GM23338 (cell line): ENCODE measurements around the gene SYT12. TPM values are rescaled to one million over a fixed set of nuclear protein-coding genes. Genes with fewer than 3 reads are reported as not detected.

Experiments
- ATAC-seq: fragments of 200-7000 bp; cut with Tn5 transposase; 3 replicates; pipeline ENCODE4 v1.9.1; 2020
- DNase-seq: peaks from one replicate; pipeline ENCODE4 v3.0.0-alpha.2; 2015; ENCODE audit warnings: low spot score
- H2AFZ ChIP-seq: fragments of 200-600 bp; sonication (generic); 2 replicates; pipeline ENCODE4 v1.8.0; 2016; ENCODE audit warnings: antibody characterized with exemption, mild to moderate bottlenecking, moderate library complexity
- H3F3A ChIP-seq: fragments of 200-600 bp; sonication (generic); replicated peaks from 2 replicates; pipeline ENCODE4 v1.8.0; 2017; ENCODE audit warnings: antibody characterized with exemption, mixed run types, low read depth
- H3K27ac ChIP-seq: fragments of 200-600 bp; sonication (generic); 2 replicates; pipeline ENCODE4 v1.6.1; 2016; ENCODE audit warnings: low read depth
- H3K27me3 ChIP-seq: fragments of 200-600 bp; sonication (generic); 2 replicates; pipeline ENCODE4 v1.8.0; 2016; ENCODE audit warnings: mild to moderate bottlenecking, mixed run types, moderate library complexity; ENCODE audit not compliant: insufficient read depth
- H3K36me3 ChIP-seq: fragments of 200-600 bp; sonication (generic); 2 replicates; pipeline ENCODE4 v1.8.0; 2016; ENCODE audit warnings: mild to moderate bottlenecking; ENCODE audit not compliant: insufficient read depth
- H3K4me1 ChIP-seq: fragments of 200-600 bp; sonication (generic); 2 replicates; pipeline ENCODE4 v1.8.0; 2016; ENCODE audit warnings: mild to moderate bottlenecking, moderate library complexity; ENCODE audit not compliant: insufficient read depth
- H3K4me2 ChIP-seq: fragments of 200-600 bp; sonication (generic); 2 replicates; pipeline ENCODE4 v1.7.1; 2017; ENCODE audit warnings: mixed run types
- H3K4me3 ChIP-seq: fragments of 200-600 bp; sonication (generic); 2 replicates; pipeline ENCODE4 v1.6.1; 2016; ENCODE audit warnings: mixed run types
- H3K79me2 ChIP-seq: fragments of 200-600 bp; sonication (generic); replicated peaks from 2 replicates; pipeline ENCODE4 v1.8.0; 2017; ENCODE audit warnings: mild to moderate bottlenecking; ENCODE audit not compliant: insufficient read depth
- H3K9me2 ChIP-seq: fragments of 200-600 bp; sonication (generic); 2 replicates; pipeline ENCODE4 v1.8.0; 2017; ENCODE audit not compliant: insufficient read depth
- H4K20me1 ChIP-seq: fragments of 200-600 bp; sonication (generic); replicated peaks from 2 replicates; pipeline ENCODE4 v1.8.0; 2017; ENCODE audit warnings: mild to moderate bottlenecking; ENCODE audit not compliant: insufficient read depth
- H3K27ac Mint-ChIP-seq: 2 replicates; pipeline ENCODE4 v1.8.0; 2020; ENCODE audit warnings: inconsistent platforms, mild to moderate bottlenecking, moderate library complexity, mixed read lengths
- H3K27me3 Mint-ChIP-seq: 3 replicates; pipeline ENCODE4 v1.8.0; 2022; ENCODE audit warnings: low read depth, mild to moderate bottlenecking, moderate library complexity, mixed read lengths, inconsistent platforms; ENCODE audit not compliant: insufficient read depth, poor library complexity
- H3K36me3 Mint-ChIP-seq: 3 replicates; pipeline ENCODE4 v1.8.0; 2021; ENCODE audit warnings: low read depth, mild to moderate bottlenecking, inconsistent platforms, moderate library complexity, mixed read lengths
- H3K4me1 Mint-ChIP-seq: 3 replicates; pipeline ENCODE4 v1.8.0; 2020; ENCODE audit warnings: mild to moderate bottlenecking, inconsistent platforms, mixed read lengths
- H3K4me3 Mint-ChIP-seq: 3 replicates; pipeline ENCODE4 v1.8.0; 2021; ENCODE audit warnings: moderate library complexity, mild to moderate bottlenecking, inconsistent platforms, mixed read lengths
- H3K9me3 Mint-ChIP-seq: 3 replicates; pipeline ENCODE4 v1.8.0; 2020; ENCODE audit warnings: moderate library complexity, mild to moderate bottlenecking, inconsistent platforms, mixed read lengths
- CREB1 ChIP-seq: fragments of 250-450 bp; sonication (Bioruptor Pico); IDR thresholded peaks from 2 replicates; pipeline ENCODE4 v1.5.0; 2020; ENCODE audit warnings: low read depth, mild to moderate bottlenecking, moderate library complexity
- CTCF ChIP-seq, 2 experiments: fragments of 200-600 bp in 1 of 2; sonication (generic) in 1 of 2; conservative IDR thresholded peaks; 2 replicates each; pipeline versions ENCODE4 v1.5.1 to v1.6.1; 2016 to 2017; ENCODE audit warnings: antibody characterized with exemption in 2 of 2, low read depth in 2 of 2, mild to moderate bottlenecking in 2 of 2, moderate library complexity in 1 of 2
- EZH2phosphoT487 ChIP-seq: fragments of 200-600 bp; sonication (generic); IDR thresholded peaks from one replicate; pipeline ENCODE4 v1.8.1; 2018; ENCODE audit warnings: antibody characterized with exemption; ENCODE audit not compliant: unreplicated experiment
- JUNB ChIP-seq: IDR thresholded peaks from one replicate; pipeline ENCODE4 v1.6.1; 2016; ENCODE audit warnings: antibody characterized with exemption; ENCODE audit not compliant: unreplicated experiment
- NANOG ChIP-seq: IDR thresholded peaks from 2 replicates; pipeline ENCODE4 v1.6.1; 2016; ENCODE audit warnings: antibody characterized with exemption, borderline replicate concordance
- POLR2AphosphoS5 ChIP-seq: IDR thresholded peaks from 2 replicates; pipeline ENCODE4 v1.6.1; 2016; ENCODE audit warnings: antibody characterized with exemption, low read depth
- ZNF114 ChIP-seq: fragments of 250-450 bp; sonication (Bioruptor Pico); IDR thresholded peaks from 2 replicates; pipeline ENCODE4 v1.5.0; 2020; ENCODE audit warnings: mild to moderate bottlenecking, moderate library complexity
- ZNF331 ChIP-seq: fragments of 250-450 bp; sonication (Bioruptor Pico); IDR thresholded peaks from 2 replicates; pipeline ENCODE4 v1.5.0; 2020; ENCODE audit warnings: low read depth, mild to moderate bottlenecking, moderate library complexity
- polyA plus RNA-seq: library from polyadenylated mRNA; unstranded; fragments of >200 nt; fragmentation: Nextera tagmentation; extraction: Ambion mirVana; gene quantifications from 2 replicates; pipeline ENCODE4 v1.2.1, GENCODE V29; 2016
- total RNA-seq: library from RNA; depleted of rRNA; stranded (reverse); fragments of >200 nt; shearing (Covaris generic); gene quantifications from 2 replicates; pipeline ENCODE4 v1.2.3, GENCODE V29; 2014
- TF ChIP-seq, protein P1 (sequence below): IDR thresholded peaks from one replicate; pipeline ENCODE4 v1.6.1; 2018; ENCODE audit warnings: antibody characterized with exemption; ENCODE audit not compliant: unreplicated experiment
- TF ChIP-seq, protein P2 (sequence below): fragments of 250-450 bp; sonication (Bioruptor Pico); IDR thresholded peaks from 2 replicates; pipeline ENCODE4 v1.5.0; 2020; ENCODE audit warnings: mild to moderate bottlenecking, moderate library complexity

The SYT12 gene
- total and polyA plus RNA-seq, 2 experiments from 2014 or later: 0.92 to 2.5 TPM

DNA sequence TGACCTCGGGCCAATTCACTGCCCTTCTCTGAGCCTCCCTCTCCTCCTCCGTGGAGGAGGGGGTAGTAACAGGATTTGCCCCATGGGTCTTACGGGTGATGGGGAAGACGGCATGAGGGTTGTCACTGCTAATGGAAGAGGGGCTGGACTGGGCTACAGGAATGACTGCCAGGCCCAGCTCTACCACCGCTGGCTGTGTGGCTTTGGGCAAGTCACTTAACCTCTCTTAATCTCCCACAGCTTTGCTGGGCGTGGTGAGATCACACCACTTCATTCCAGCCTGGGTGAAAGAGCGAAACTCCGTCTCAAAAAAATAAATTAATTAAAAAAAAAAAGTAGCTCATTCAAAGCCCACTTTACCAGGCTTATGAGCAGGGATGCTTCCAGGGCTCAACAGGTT lies 2.8 kb downstream of the SYT12 start (continued):
- no peak for TF ChIP-seq JUNB
- TF ChIP-seq CTCF (conservative IDR thresholded peaks at IDR 0.05; ENCODE audit: low read depth in 2 of 2): no peak
- TF ChIP-seq, protein P1, sequence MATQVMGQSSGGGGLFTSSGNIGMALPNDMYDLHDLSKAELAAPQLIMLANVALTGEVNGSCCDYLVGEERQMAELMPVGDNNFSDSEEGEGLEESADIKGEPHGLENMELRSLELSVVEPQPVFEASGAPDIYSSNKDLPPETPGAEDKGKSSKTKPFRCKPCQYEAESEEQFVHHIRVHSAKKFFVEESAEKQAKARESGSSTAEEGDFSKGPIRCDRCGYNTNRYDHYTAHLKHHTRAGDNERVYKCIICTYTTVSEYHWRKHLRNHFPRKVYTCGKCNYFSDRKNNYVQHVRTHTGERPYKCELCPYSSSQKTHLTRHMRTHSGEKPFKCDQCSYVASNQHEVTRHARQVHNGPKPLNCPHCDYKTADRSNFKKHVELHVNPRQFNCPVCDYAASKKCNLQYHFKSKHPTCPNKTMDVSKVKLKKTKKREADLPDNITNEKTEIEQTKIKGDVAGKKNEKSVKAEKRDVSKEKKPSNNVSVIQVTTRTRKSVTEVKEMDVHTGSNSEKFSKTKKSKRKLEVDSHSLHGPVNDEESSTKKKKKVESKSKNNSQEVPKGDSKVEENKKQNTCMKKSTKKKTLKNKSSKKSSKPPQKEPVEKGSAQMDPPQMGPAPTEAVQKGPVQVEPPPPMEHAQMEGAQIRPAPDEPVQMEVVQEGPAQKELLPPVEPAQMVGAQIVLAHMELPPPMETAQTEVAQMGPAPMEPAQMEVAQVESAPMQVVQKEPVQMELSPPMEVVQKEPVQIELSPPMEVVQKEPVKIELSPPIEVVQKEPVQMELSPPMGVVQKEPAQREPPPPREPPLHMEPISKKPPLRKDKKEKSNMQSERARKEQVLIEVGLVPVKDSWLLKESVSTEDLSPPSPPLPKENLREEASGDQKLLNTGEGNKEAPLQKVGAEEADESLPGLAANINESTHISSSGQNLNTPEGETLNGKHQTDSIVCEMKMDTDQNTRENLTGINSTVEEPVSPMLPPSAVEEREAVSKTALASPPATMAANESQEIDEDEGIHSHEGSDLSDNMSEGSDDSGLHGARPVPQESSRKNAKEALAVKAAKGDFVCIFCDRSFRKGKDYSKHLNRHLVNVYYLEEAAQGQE: no peak

- H3F3A ChIP-seq: peaks cover 6% of the 10 kb centered on the region; the same call in 1 of the 2 replicates
- H4K20me1 ChIP-seq: no peaks in the 10 kb centered on the region
- H2AFZ ChIP-seq: no peak overlapping the region
- ATAC-seq (no peak), DNase-seq (no peak)
- peaks cover 42% of the 10 kb centered on the region for H3K27me3 Mint-ChIP-seq
- no peak overlapping the region for H3K27ac Mint-ChIP-seq
- H3K79me2 ChIP-seq: no peaks in the 10 kb centered on the region
- no peak overlapping the region for H3K4me3 ChIP-seq
- H3K36me3 ChIP-seq: no peaks in the 10 kb centered on the region
- H3K9me2 ChIP-seq: no peaks in the 10 kb centered on the region
- H3K4me2 ChIP-seq: no peak overlapping the region
- peaks cover 3% of the 10 kb centered on the region; the same call in 1 of the 3 replicates for H3K36me3 Mint-ChIP-seq
- H3K27me3 ChIP-seq: peaks cover 34% of the 10 kb centered on the region
- H3K4me1 Mint-ChIP-seq: peaks cover 31% of the 10 kb centered on the region
- peaks cover 10% of the 10 kb centered on the region for H3K9me3 Mint-ChIP-seq
- peaks cover 18% of the 10 kb centered on the region; the same call in 1 of the 2 replicates for H3K4me1 ChIP-seq
- H3K27ac ChIP-seq: no peak overlapping the region
- no peak overlapping the region for H3K4me3 Mint-ChIP-seq
- TF ChIP-seq EZH2phosphoT487 (no peak), POLR2AphosphoS5 (no peak), ZNF114 (CRISPR knock-in tag) (no peak), ZNF331 (CRISPR knock-in tag) (no peak), CREB1 (CRISPR knock-in tag) (no peak), NANOG (no peak), JUNB (no peak)
- TF ChIP-seq, protein P1: no peak
- TF ChIP-seq, protein P2, sequence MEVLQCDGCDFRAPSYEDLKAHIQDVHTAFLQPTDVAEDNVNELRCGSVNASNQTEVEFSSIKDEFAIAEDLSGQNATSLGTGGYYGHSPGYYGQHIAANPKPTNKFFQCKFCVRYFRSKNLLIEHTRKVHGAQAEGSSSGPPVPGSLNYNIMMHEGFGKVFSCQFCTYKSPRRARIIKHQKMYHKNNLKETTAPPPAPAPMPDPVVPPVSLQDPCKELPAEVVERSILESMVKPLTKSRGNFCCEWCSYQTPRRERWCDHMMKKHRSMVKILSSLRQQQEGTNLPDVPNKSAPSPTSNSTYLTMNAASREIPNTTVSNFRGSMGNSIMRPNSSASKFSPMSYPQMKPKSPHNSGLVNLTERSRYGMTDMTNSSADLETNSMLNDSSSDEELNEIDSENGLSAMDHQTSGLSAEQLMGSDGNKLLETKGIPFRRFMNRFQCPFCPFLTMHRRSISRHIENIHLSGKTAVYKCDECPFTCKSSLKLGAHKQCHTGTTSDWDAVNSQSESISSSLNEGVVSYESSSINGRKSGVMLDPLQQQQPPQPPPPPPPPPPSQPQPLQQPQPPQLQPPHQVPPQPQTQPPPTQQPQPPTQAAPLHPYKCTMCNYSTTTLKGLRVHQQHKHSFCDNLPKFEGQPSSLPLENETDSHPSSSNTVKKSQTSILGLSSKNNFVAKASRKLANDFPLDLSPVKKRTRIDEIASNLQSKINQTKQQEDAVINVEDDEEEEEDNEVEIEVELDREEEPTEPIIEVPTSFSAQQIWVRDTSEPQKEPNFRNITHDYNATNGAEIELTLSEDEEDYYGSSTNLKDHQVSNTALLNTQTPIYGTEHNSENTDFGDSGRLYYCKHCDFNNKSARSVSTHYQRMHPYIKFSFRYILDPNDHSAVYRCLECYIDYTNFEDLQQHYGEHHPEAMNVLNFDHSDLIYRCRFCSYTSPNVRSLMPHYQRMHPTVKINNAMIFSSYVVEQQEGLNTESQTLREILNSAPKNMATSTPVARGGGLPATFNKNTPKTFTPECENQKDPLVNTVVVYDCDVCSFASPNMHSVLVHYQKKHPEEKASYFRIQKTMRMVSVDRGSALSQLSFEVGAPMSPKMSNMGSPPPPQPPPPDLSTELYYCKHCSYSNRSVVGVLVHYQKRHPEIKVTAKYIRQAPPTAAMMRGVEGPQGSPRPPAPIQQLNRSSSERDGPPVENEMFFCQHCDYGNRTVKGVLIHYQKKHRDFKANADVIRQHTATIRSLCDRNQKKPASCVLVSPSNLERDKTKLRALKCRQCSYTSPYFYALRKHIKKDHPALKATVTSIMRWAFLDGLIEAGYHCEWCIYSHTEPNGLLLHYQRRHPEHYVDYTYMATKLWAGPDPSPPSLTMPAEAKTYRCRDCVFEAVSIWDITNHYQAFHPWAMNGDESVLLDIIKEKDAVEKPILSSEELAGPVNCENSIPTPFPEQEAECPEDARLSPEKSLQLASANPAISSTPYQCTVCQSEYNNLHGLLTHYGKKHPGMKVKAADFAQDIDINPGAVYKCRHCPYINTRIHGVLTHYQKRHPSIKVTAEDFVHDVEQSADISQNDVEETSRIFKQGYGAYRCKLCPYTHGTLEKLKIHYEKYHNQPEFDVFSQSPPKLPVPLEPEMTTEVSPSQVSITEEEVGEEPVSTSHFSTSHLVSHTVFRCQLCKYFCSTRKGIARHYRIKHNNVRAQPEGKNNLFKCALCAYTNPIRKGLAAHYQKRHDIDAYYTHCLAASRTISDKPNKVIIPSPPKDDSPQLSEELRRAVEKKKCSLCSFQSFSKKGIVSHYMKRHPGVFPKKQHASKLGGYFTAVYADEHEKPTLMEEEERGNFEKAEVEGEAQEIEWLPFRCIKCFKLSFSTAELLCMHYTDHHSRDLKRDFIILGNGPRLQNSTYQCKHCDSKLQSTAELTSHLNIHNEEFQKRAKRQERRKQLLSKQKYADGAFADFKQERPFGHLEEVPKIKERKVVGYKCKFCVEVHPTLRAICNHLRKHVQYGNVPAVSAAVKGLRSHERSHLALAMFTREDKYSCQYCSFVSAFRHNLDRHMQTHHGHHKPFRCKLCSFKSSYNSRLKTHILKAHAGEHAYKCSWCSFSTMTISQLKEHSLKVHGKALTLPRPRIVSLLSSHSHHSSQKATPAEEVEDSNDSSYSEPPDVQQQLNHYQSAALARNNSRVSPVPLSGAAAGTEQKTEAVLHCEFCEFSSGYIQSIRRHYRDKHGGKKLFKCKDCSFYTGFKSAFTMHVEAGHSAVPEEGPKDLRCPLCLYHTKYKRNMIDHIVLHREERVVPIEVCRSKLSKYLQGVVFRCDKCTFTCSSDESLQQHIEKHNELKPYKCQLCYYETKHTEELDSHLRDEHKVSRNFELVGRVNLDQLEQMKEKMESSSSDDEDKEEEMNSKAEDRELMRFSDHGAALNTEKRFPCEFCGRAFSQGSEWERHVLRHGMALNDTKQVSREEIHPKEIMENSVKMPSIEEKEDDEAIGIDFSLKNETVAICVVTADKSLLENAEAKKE (CRISPR knock-in tag): no peak
These were observed 4.0 kb downstream of the SYT12 start for GRCh38 chr11:67026941-67027340.
